ENCODE results near the gene ATXN7L1. TPM values are rescaled to one million over a fixed set of nuclear protein-coding genes. Genes with fewer than 3 reads are reported as not detected.

The ATXN7L1 gene
- total RNA-seq, 2 experiments from 2014 or later: 3.8 to 4.3 TPM

Other genes with a start within 250 kb of the ATXN7L1 start
- under 1 TPM; 0.23 to 0.44 TPM for gene CDHR3, start 86.7 kb upstream of the ATXN7L1 start, total RNA-seq
- gene SYPL1, start 235.7 kb upstream of the ATXN7L1 start, total RNA-seq: 10 to 100 TPM; 33.8 to 35.0 TPM

Measured in activated CD8-positive, alpha-beta memory T cell treated with anti-CD3 and anti-CD28 coated beads for 36 hours (primary cell).